Activated naive CD4-positive, alpha-beta T cell treated with anti-CD3 and anti-CD28 coated beads, Interleukin-2, amount 50 U/mL, for 24 hours (primary cell): ENCODE data around the gene FBXO3.

Experiments used
- H3K27ac Mint-ChIP-seq: one replicate; pipeline ENCODE4 v1.8.0; 2021; ENCODE audit warnings: mild to moderate bottlenecking, mixed read lengths
- H3K27me3 Mint-ChIP-seq: one replicate; pipeline ENCODE4 v1.8.0; 2021; ENCODE audit warnings: mixed read lengths
- H3K36me3 Mint-ChIP-seq: one replicate; pipeline ENCODE4 v1.8.0; 2021; ENCODE audit warnings: mixed read lengths
- H3K4me1 Mint-ChIP-seq: one replicate; pipeline ENCODE4 v1.8.0; 2021; ENCODE audit warnings: mixed read lengths
- H3K4me3 Mint-ChIP-seq: one replicate; pipeline ENCODE4 v1.8.0; 2021; ENCODE audit warnings: mild to moderate bottlenecking, mixed read lengths
- H3K9me3 Mint-ChIP-seq: one replicate; pipeline ENCODE4 v1.8.0; 2021; ENCODE audit warnings: mixed read lengths

Gene FBXO3

DNA sequence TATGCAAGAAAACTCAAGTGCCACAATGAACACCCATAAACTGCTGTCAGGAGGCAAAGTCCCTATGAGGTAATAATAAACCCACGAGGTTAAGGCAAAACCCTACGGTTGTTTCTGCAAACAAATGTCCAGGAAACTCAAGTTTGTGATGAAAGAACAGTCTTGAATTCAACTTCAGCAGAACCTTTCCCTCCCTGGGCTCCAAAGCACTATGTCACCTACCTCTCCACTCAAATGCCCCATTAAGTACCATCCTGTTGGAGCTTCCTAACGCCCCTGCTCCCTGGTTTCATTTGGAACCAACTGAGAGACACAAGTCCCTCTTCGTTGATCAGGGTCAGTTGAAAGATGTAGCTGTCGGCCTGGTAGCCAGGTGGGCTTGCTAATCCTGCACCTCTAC, 71.1 kb downstream of the FBXO3 start:
- Mint-ChIP-seq H3K36me3 (no peaks in the 10 kb centered on the region), H3K9me3 (no peaks in the 10 kb centered on the region), H3K27me3 (no peaks in the 10 kb centered on the region), H3K4me3 (no peak overlapping the region), H3K4me1 (peaks cover 19% of the 10 kb centered on the region), H3K27ac (no peak overlapping the region)

DNA sequence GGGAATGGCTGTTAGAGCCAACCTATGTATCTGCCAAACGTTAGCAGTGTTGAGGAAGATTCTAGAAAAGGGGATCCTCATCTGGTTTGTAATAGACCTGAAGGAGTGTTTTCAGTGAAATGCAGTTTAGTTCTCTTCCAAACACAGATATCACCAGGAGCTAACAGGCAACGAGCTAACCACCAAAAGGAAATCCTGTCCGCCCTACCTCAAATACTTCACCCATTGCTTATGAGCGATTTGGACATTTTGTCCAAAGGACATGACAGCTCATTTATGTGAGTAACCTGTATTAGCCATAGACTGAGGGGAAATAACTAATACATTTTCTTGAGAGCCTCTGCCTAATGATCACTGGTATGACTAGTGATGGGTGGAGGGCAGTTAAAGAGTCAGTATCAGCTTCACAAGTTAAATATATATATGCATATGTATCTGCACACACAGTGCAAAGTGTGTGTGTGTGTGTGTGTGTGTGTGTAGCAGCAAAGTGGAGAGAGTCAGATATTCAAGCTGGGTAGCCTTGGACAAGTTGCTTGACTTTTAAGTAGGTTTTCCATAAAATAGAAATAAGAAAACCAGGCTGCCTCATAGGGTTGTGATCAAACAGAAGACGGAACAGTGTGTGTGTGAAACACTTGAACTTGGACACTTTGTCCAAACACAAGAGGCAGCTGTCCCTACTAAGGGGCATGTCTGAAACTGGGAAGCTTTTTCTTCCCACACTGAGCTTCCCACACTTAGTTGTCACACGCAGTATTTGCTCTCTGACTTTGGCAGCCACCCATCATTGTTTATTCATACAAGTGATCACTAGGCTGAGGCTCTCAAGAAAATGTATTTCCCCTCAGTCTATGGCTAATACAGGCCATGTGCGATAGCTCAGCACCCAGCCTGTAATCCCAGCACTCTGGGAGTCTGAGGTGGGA, 72.8 kb downstream of the FBXO3 start:
- no peaks in the 10 kb centered on the region for H3K27me3 Mint-ChIP-seq
- peak overlapping the region; percentile 92 for H3K4me3 Mint-ChIP-seq
- peaks cover 16% of the 10 kb centered on the region for H3K4me1 Mint-ChIP-seq
- H3K36me3 Mint-ChIP-seq = no peaks in the 10 kb centered on the region
- no peak overlapping the region for H3K27ac Mint-ChIP-seq
- no peaks in the 10 kb centered on the region for H3K9me3 Mint-ChIP-seq

DNA sequence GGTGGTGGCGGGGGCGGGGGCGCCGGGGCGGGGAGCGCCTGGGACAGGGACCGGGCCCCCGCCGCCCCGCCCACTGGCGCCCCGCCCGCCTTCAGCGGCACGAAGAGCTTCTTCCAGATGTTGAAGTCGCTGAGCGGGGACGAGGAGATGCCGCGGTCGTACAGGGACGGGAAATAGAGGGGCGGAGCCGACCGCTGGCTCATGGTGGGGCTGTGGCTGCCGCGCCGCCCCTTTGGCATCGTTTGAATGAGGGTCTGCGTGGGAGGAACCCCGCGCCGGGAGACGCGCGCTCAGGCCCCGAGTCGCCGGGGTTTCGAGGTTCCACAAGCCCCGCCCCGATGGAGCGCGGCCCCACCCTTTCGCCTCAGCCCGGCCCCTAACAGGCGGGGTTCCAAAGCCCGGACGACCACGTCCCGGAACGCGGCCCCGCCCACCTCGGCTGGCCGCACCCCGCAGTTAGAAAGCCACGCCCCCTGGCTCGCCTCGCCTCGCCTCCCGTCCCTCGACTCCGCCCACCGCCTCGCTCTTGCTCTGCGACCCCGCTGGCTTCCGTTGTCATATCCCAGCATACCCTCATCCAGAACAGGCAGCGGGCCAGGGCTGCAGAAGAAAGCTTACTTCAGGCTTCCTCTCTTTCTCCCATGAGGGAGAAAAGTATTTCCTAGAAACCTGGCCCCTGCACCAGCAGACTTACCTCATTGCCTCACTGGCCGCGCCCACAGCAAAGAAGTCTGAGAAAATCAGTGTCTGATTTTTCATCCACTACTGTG, 73.6 kb downstream of the FBXO3 start, which contains the start of gene C11orf91:
TSS of gene C11orf91 (minus strand) at position 325 of the 770 bp plus-strand sequence. CDS start at position 239, 86 bp downstream.
- Mint-ChIP-seq H3K36me3 (no peaks in the 10 kb centered on the region), H3K27ac (peak within 1 kb of the TSS; percentile 52), H3K27me3 (no peaks in the 10 kb centered on the region), H3K4me3 (peak within 1 kb of the TSS; percentile 92), H3K9me3 (no peaks in the 10 kb centered on the region), H3K4me1 (peaks cover 9% of the 10 kb centered on the region)

DNA sequence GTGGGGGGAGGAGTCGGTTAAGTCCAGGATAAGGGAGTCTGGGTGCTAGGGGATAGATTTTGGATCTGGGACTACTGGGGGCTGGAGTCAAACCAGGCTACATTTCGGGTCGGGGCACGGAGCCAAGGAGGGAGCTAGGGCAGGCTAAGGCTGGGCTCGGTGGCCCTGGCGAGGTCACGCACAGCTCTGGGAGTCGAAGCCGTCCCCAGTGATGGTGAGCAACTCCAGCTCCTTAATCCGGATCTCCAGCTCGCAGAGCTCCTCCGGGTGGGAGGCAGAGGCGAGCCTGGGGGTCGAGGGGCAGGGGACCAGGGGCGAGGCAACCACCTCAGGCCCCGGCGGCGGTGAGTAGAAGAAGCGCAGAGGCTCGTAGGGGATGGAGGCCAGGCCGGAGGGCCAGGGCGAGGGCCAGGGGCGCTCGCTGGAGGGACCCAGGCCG, 74.2 kb downstream of the FBXO3 start:
- no peak overlapping the region for H3K27ac Mint-ChIP-seq
- H3K27me3 Mint-ChIP-seq = no peaks in the 10 kb centered on the region
- no peaks in the 10 kb centered on the region for H3K9me3 Mint-ChIP-seq
- H3K4me1 Mint-ChIP-seq = peaks cover 9% of the 10 kb centered on the region
- H3K36me3 Mint-ChIP-seq = no peaks in the 10 kb centered on the region
- peak overlapping the region; percentile 81 for H3K4me3 Mint-ChIP-seq

DNA sequence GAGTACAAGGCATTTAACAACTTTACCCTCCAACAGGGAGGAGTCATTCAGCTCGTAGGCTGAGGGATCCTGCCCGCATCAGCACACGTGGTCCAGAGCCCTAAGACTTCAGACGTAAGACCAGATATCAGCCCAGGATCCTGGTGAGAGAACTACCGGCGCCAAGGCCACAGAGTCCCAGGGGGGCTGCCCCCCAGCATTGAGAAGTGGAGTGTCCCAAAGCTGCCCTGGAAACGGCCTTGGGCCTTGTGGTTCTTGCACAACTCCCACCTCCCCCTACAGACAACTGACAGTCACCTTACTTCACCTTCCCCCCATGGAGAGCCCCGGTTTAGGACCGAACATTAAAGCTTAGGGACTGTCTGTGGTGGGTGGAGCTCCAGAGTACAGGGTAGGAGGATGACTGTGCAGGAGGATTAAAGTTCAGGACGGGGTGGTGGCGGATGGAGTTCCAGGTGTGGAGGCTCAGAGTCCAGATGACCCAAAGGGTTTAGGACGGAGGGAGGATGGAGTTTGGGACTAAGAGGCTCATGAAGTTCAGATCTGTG, 74.7 kb downstream of the FBXO3 start:
- Mint-ChIP-seq H3K9me3 (no peaks in the 10 kb centered on the region), H3K27ac (no peak overlapping the region), H3K36me3 (no peaks in the 10 kb centered on the region), H3K4me3 (peak overlapping the region; percentile 81), H3K4me1 (peaks cover 9% of the 10 kb centered on the region), H3K27me3 (no peaks in the 10 kb centered on the region)

DNA sequence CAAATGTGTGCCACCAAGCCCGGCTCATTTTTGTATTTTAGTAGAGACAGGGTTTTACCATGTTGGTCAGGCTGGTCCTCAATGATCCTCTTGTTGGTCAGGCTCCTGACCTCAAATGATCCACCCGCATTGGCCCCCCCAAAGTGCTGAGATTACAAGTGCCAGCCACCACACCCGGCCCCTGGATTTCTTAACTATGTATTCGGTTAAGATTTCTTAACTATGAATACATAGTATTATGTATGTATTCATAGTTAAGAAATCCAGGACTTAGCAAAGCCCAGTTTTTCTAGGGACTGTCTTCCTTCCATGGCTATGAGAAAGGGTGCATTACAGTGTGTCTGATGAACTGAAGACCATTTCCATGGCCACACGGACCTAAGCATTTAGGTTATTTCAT, 75.4 kb downstream of the FBXO3 start:
- no peaks in the 10 kb centered on the region for H3K36me3 Mint-ChIP-seq
- H3K27ac Mint-ChIP-seq = no peak overlapping the region
- H3K27me3 Mint-ChIP-seq = no peaks in the 10 kb centered on the region
- peaks cover 9% of the 10 kb centered on the region for H3K4me1 Mint-ChIP-seq
- H3K9me3 Mint-ChIP-seq = no peaks in the 10 kb centered on the region
- no peak overlapping the region for H3K4me3 Mint-ChIP-seq

DNA sequence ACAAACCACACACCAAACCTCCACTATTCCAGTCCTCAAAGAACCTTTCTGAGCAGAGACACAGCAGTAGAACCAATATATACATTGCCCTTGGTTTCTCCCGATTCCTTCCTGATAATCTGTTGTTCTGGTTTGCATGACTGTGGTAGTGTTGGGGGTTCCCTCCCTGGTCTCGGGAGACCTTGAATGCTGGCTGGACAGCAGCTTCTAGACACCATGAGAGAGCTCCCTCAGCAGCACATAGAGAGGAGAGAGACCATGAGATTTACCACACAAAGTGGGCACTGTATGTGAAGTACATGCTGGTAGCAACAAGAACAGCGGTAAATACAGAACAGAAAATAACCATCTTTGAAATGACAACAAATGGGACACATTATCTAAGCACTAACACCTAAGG, 76.3 kb downstream of the FBXO3 start:
- peaks cover 1% of the 10 kb centered on the region for H3K27me3 Mint-ChIP-seq
- H3K9me3 Mint-ChIP-seq = no peaks in the 10 kb centered on the region
- no peak overlapping the region for H3K27ac Mint-ChIP-seq
- H3K4me1 Mint-ChIP-seq = peaks cover 9% of the 10 kb centered on the region
- H3K36me3 Mint-ChIP-seq = no peaks in the 10 kb centered on the region
- H3K4me3 Mint-ChIP-seq = no peak overlapping the region

DNA sequence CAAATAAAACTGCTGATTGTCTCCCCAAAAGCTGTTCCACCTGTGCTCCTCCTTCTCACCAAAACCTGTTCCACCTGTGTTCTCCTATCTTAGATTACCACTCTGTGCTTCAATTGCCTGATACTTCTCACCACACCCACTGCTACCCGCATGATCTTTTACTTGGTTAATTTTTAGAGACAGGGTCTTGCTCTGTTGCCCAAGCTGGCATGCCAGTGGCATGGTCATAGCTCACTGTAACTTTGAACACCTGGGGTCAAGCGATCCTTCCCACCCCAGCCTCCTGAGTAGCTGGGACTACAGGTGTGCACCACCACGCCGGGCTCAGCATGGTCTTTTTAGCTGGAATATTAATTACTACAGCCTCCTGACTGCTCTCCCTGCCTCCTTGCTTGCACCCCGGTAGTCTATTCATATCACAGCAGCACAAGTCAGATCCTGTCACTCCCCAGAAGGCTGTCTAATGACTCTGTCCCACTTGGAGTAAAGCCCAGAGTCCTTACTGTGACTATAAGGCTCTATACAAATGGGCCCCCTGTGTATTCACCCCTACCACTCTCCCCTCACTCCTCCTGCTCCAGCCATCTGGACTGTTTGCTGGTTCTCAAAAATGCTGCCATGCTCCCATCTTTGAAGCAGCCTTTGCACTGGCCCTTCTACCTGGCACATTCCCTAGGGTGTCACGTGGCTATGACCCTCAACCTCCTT, 77.2 kb downstream of the FBXO3 start:
- H3K27ac Mint-ChIP-seq = no peak overlapping the region
- peaks cover 1% of the 10 kb centered on the region for H3K27me3 Mint-ChIP-seq
- no peak overlapping the region for H3K4me3 Mint-ChIP-seq
- no peaks in the 10 kb centered on the region for H3K36me3 Mint-ChIP-seq
- no peaks in the 10 kb centered on the region for H3K9me3 Mint-ChIP-seq
- peaks cover 9% of the 10 kb centered on the region for H3K4me1 Mint-ChIP-seq

DNA sequence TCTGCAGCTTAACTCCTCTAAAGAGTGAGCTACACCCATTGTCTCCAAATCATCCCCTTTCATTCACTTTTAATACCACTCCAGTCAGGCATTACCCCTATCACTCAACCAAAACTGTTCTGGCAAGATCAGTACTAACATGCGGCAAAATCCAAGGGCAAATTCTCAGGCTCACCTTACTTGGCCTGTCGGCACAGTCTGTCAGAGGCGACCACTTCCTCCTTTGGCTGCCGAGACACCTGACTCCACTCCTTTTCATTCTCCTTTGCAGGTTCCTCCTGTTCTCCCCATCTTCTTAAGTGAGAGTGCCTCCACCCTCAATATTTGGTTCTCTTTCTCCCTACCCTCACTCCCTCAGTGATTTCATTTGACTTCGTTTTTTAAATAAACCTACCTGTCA, 77.9 kb downstream of the FBXO3 start:
- H3K4me3 Mint-ChIP-seq = no peak overlapping the region
- H3K4me1 Mint-ChIP-seq = peaks cover 6% of the 10 kb centered on the region
- H3K9me3 Mint-ChIP-seq = no peaks in the 10 kb centered on the region
- H3K36me3 Mint-ChIP-seq = no peaks in the 10 kb centered on the region
- peaks cover 1% of the 10 kb centered on the region for H3K27me3 Mint-ChIP-seq
- H3K27ac Mint-ChIP-seq = no peak overlapping the region

DNA sequence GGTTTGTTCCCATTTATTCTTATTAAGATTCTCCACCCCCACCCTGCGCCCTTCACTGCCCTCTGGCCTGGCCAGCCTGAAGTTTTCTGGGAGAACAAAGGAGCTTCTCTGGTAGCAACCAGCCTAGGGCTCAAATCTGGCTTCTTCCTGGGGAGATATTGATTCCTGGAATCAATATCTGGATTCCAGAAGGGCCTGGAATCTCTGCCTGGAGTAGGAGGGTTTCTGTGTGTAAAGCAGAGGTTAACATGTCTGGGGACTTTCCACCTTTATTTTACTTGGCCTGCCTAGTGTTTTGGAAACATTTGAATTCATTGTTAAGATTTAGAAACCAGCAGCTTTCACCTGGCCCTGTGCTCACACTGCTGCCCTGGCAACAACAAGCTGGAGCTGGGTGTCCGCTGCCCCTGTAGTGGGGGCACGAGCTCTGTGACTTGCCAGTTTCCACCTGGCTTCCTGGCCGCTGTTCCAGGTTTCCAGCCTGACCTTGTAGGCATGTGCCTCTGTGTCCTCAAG, 79.2 kb downstream of the FBXO3 start:
- Mint-ChIP-seq H3K4me3 (no peak overlapping the region), H3K27me3 (peaks cover 1% of the 10 kb centered on the region), H3K9me3 (no peaks in the 10 kb centered on the region), H3K4me1 (no peaks in the 10 kb centered on the region), H3K27ac (no peak overlapping the region), H3K36me3 (no peaks in the 10 kb centered on the region)

DNA sequence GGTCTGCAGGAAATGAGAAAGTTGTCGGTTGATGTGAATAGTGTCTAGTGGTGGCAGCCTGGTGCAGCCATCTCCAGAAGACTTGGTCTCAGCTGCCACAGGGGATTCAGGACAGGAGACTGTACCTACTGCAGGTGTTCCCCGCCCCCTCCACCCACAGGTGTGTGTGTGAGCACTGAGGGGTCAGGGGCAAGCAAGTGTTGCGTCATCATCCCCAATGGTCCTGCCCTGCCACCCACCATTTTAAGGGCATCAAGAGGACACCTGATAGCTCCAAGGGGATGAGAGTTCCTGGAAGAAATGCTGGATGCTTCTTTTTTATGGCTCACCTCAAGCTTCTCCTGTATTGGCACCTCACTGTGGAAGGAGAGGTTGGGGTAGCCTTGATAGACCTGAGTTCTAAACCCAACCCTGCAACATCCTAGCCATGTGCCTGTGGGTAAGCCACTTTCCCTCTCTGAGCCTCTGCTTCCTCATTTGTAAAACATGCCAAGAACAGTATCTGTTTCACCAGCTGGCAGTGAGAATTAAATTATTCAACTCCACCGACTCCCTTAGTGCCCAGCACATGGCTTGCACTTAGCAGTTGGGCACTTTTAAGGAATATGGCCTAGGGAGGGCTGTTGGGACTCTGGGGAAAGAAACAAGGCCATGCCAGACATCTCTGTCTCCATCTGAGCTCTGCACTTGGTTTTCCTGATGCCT, 79.8 kb downstream of the FBXO3 start:
- Mint-ChIP-seq H3K4me1 (no peaks in the 10 kb centered on the region), H3K9me3 (no peaks in the 10 kb centered on the region), H3K27me3 (peaks cover 1% of the 10 kb centered on the region), H3K36me3 (no peaks in the 10 kb centered on the region), H3K27ac (no peak overlapping the region), H3K4me3 (no peak overlapping the region)

DNA sequence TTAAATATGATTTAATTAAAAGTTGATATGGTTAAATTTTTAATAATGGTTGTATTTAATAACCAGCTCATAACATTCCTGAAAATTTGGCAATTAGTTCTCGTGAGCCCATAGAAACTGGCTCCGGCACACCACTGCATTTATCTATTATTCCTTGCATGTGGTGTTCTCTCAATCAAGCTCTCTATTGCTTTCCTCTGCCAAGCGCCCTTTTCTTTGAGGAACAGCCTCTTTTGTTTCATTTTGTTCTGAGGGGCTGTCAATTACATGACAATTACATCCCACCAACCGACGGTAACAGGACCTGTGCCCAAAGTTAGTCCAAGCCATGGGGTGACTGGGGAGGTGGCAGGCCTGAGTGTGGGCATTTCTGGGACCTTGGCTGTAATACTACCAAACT, 81.8 kb downstream of the FBXO3 start:
- no peaks in the 10 kb centered on the region for H3K9me3 Mint-ChIP-seq
- H3K27me3 Mint-ChIP-seq = peaks cover 1% of the 10 kb centered on the region
- no peak overlapping the region for H3K27ac Mint-ChIP-seq
- H3K36me3 Mint-ChIP-seq = no peaks in the 10 kb centered on the region
- no peak overlapping the region for H3K4me3 Mint-ChIP-seq
- H3K4me1 Mint-ChIP-seq = no peaks in the 10 kb centered on the region

DNA sequence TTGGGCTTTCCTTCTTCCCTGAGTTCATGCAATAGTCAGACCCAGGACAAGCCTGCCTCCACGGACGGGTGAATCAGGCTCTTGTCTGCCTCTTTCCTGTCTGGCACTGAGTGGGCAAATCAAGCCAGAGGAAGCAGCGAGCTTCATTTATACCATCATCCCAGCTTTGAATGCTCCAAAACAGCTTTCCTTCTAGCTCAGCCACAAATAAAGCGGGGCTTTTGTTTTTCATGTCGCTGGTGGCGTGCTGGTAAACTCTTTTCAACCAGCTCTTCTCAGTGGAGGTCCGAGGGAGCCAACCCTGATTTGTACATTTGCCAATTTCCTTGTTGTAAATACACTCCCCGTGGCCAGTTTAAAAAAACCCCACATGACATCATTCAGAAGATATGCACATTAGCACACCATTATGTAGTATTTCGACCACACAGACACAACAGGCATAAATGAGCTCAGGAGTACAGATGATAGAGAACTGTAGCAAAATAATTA, 82.3 kb downstream of the FBXO3 start:
- no peaks in the 10 kb centered on the region for H3K36me3 Mint-ChIP-seq
- no peak overlapping the region for H3K27ac Mint-ChIP-seq
- no peaks in the 10 kb centered on the region for H3K9me3 Mint-ChIP-seq
- peaks cover 1% of the 10 kb centered on the region for H3K27me3 Mint-ChIP-seq
- H3K4me1 Mint-ChIP-seq = no peaks in the 10 kb centered on the region
- no peak overlapping the region for H3K4me3 Mint-ChIP-seq

DNA sequence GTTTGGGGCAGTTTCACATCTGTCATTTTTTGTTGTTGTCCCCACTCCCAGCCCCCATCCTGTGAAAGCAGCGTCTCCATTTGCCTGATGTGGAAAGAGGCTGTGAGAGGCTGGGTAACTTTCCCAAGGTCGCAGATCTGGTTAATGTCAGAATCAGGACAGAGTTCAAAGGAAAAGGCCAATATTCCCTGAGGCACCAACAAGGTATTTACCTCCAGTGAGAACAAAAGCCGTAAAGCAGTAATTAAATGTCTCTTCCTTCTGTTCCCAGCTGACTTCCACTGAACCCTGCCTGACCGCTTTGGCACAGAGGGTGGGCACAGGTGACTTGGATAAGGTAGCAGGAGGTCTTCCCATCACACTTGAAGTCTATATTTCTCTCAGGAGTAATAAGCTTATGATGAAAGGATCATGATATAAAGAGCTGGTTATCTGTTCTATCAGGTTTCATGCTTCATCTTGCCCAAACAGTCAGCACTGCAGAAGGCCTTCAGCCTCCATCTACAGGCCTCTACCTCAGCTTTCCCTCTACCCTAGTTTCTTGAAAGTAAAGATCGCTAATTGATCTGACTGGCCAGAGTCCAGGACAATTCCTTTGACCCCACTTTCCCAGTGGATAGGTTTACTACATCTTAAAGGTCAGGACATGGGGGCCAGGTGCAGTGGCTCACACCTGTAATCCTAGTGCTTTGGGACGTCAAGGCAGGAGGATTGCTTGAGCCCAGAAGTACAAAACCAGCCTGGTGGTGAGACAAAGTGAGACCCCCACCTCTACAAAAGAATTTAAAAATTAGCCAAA, 83.1 kb downstream of the FBXO3 start:
- Mint-ChIP-seq H3K36me3 (no peaks in the 10 kb centered on the region), H3K4me1 (no peaks in the 10 kb centered on the region), H3K27ac (no peak overlapping the region), H3K4me3 (no peak overlapping the region), H3K27me3 (peaks cover 1% of the 10 kb centered on the region), H3K9me3 (no peaks in the 10 kb centered on the region)
